Uterus (tissue), 4 donors: Measurements from ENCODE around the gene ZNF282. TPM values are rescaled to one million over a fixed set of nuclear protein-coding genes. Genes with fewer than 3 reads are reported as not detected.

Experiments used
- DNase-seq, 2 donors: peaks; one replicate each; pipeline ENCODE4 v3.0.0-alpha.2; 2019 to 2020
- H3K27ac ChIP-seq, 2 donors: fragments of 200-600 bp; sonication (generic); 1 replicate in 1 of 2; 2 replicates in 1 of 2; pipeline ENCODE4 v1.5.1; 2016 to 2018
- H3K27me3 ChIP-seq, 2 donors: fragments of 200-600 bp; sonication (generic); one replicate each; pipeline ENCODE4 v1.5.1; 2018 to 2019; ENCODE audit warnings: control low read depth in 1 of 2
- H3K36me3 ChIP-seq, 2 donors: fragments of 200-600 bp; sonication (generic); one replicate each; pipeline ENCODE4 v1.5.1; 2019; ENCODE audit warnings: control low read depth in 1 of 2
- H3K4me1 ChIP-seq, 2 donors: fragments of 200-600 bp; sonication (generic); one replicate each; pipeline ENCODE4 v1.5.1; 2018 to 2019; ENCODE audit warnings: control low read depth in 1 of 2
- H3K4me3 ChIP-seq, 2 donors: fragments of 200-600 bp; sonication (generic); 1 replicate in 1 of 2; 2 replicates in 1 of 2; pipeline ENCODE4 v1.5.1; 2018 to 2019; ENCODE audit warnings: mild to moderate bottlenecking in 1 of 2
- H3K9me3 ChIP-seq, 2 donors: fragments of 200-600 bp; sonication (generic); one replicate each; pipeline ENCODE4 v1.5.1; 2019; ENCODE audit warnings: control low read depth in 1 of 2
- POLR2A ChIP-seq, 2 donors: fragments of 450-650 bp; IDR thresholded peaks; one replicate each; pipeline ENCODE4 v1.6.1; 2016; ENCODE audit warnings: antibody characterized with exemption in 2 of 2, mild to moderate bottlenecking in 1 of 2, moderate library complexity in 1 of 2
- intact Hi-C: fragments of 100-400 bp; cut with DNase I; formaldehyde crosslinking; loops from one replicate; pipeline ENCODE4 v1.15.1; 2023; ENCODE audit warnings: low total_unique reads
- total RNA-seq, 4 donors: library from RNA; depleted of rRNA in 3 of 4; stranded (reverse); fragments of >200 nt in 3 of 4; gene quantifications; one replicate each; pipeline versions ENCODE4 v1.1.0 to v1.2.4, GENCODE V29; 2014 to 2023
- TF ChIP-seq, protein P1 (sequence below), 4 experiments: fragments of 200-600 bp in 2 of 4; fragments of 450-650 bp in 2 of 4; sonication (generic) in 2 of 4; IDR thresholded peaks; one replicate each; pipeline ENCODE4 v1.5.1; 2016 to 2019; ENCODE audit warnings: antibody characterized with exemption in 4 of 4, mild to moderate bottlenecking in 2 of 4, moderate library complexity in 1 of 4
- donor health status: DM: yes; HTN: yes; CAD: no.

Gene ZNF282
- total RNA-seq, 4 donors from 2014 or later, result 3.2 to 36.4 (median 24.1) TPM

DNA sequence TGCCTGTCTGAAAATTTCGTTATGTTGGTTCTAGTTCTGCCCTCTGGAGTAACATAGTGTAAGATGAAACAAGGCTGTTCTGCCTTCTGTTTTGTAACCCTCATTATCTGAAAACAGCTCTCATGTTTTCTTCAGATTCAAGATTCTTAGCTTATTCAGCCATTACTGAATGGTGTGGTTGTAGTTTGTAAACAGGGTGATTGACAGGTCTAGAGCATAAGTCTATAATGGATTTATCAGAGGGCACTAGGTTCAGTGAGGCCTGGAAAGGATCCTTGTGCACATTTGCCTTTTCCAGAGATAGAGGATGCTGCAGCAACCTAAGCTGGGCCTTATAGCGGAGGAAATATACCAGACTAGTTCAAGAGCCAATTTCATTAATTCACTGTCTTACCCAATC is 42.0 kb upstream of the ZNF282 start:
- no peak overlapping the region for H3K4me3 ChIP-seq
- no peak for DNase-seq
- TF ChIP-seq, protein P1, sequence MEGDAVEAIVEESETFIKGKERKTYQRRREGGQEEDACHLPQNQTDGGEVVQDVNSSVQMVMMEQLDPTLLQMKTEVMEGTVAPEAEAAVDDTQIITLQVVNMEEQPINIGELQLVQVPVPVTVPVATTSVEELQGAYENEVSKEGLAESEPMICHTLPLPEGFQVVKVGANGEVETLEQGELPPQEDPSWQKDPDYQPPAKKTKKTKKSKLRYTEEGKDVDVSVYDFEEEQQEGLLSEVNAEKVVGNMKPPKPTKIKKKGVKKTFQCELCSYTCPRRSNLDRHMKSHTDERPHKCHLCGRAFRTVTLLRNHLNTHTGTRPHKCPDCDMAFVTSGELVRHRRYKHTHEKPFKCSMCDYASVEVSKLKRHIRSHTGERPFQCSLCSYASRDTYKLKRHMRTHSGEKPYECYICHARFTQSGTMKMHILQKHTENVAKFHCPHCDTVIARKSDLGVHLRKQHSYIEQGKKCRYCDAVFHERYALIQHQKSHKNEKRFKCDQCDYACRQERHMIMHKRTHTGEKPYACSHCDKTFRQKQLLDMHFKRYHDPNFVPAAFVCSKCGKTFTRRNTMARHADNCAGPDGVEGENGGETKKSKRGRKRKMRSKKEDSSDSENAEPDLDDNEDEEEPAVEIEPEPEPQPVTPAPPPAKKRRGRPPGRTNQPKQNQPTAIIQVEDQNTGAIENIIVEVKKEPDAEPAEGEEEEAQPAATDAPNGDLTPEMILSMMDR (IDR thresholded peaks at IDR 0.05), result no peak
- no peak for TF ChIP-seq POLR2A (IDR thresholded peaks at IDR 0.05)
- no peak overlapping the region for H3K27ac ChIP-seq
- no peaks in the 10 kb centered on the region for H3K9me3 ChIP-seq
- intact Hi-C loops, result no loop called here
- no peaks in the 10 kb centered on the region for H3K27me3 ChIP-seq
- H3K36me3 ChIP-seq, result no peaks in the 10 kb centered on the region
- H3K4me1 ChIP-seq, result no peaks in the 10 kb centered on the region

DNA sequence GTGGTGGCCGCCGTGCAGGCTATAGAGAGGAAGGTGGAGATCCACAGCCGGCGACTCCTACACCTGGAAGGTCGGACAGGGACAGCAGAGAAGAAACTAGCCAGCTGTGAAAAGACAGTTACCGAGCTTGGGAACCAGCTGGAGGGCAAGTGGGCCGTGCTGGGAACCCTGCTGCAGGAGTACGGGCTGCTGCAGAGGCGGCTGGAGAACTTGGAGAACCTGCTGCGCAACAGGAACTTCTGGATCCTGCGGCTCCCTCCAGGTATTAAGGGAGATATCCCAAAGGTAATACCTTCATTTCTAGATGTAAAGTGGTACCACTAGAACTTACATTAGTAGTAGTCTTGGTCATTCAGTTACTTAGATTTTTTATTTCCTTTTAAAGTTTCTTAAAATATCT is 41.3 kb upstream of the ZNF282 start:
- H3K4me3 ChIP-seq, result no peak overlapping the region
- no peaks in the 10 kb centered on the region for H3K36me3 ChIP-seq
- no peaks in the 10 kb centered on the region for H3K9me3 ChIP-seq
- no peak for DNase-seq
- TF ChIP-seq, protein P1 (IDR thresholded peaks at IDR 0.05), result no peak
- no peak for TF ChIP-seq POLR2A (IDR thresholded peaks at IDR 0.05)
- H3K27ac ChIP-seq, result no peak overlapping the region
- intact Hi-C loops, result no loop called here
- no peaks in the 10 kb centered on the region for H3K4me1 ChIP-seq
- H3K27me3 ChIP-seq, result no peaks in the 10 kb centered on the region

DNA sequence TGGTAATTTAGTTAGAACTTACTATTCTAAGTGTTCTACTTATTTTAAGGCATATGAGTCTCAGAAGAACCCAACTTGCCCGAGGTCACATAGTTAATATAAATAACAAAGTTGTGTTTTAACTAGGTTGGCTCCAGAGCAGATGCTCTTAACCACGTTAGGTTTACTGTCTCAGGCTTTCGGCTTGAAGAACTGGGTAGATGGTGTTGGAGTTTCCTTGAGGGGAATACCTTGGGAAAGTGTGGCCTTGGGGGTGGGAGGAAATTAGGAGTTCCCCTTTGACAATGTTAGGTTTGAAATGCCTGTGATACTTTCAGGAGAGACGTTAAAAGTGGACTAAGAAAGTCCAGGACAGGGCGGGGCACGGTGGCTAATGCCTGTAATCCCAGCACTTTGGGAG is 38.4 kb upstream of the ZNF282 start:
- no peaks in the 10 kb centered on the region for H3K27me3 ChIP-seq
- no peaks in the 10 kb centered on the region for H3K9me3 ChIP-seq
- no peaks in the 10 kb centered on the region for H3K36me3 ChIP-seq
- no peak overlapping the region for H3K4me3 ChIP-seq
- TF ChIP-seq, protein P1 (IDR thresholded peaks at IDR 0.05), result no peak
- TF ChIP-seq POLR2A (IDR thresholded peaks at IDR 0.05), result no peak
- no peak for DNase-seq
- H3K27ac ChIP-seq, result no peak overlapping the region
- H3K4me1 ChIP-seq, result no peaks in the 10 kb centered on the region
- intact Hi-C loops, result no loop called here

DNA sequence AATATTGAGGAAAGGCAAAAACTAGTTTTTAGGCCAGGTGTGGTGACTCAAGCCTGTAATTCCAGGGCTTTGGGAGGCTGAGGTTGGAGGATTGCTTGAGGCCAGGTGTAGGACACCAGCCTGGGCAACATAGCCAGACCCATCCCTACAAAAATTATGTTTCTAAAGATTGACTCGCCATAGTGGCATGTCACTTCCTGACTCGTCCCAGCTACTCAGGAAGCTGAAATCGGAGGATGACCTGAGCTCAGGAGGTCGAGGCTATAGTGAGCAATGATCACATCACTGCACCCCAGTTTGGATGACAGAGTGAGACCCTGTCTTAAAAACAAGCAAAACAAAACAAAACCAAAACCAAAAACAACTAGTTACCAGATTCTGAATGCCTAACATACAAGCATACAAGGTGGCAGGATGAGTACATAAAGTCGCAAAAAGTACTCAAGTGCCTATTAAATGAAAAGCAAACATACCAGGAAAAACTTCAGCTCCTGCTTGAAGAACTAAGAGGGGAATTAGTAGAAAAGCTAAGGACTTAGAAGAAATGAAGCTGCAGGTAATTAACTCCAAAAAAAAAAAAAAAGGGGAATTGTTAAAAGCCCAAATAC is 34.0 kb upstream of the ZNF282 start:
- intact Hi-C loops, result no loop called here
- no peak overlapping the region for H3K27ac ChIP-seq
- no peaks in the 10 kb centered on the region for H3K4me1 ChIP-seq
- no peaks in the 10 kb centered on the region for H3K9me3 ChIP-seq
- H3K36me3 ChIP-seq, result no peaks in the 10 kb centered on the region
- TF ChIP-seq, protein P1 (IDR thresholded peaks at IDR 0.05), result no peak
- no peak for TF ChIP-seq POLR2A (IDR thresholded peaks at IDR 0.05)
- DNase-seq, result no peak
- H3K27me3 ChIP-seq, result no peaks in the 10 kb centered on the region
- no peak overlapping the region for H3K4me3 ChIP-seq

DNA sequence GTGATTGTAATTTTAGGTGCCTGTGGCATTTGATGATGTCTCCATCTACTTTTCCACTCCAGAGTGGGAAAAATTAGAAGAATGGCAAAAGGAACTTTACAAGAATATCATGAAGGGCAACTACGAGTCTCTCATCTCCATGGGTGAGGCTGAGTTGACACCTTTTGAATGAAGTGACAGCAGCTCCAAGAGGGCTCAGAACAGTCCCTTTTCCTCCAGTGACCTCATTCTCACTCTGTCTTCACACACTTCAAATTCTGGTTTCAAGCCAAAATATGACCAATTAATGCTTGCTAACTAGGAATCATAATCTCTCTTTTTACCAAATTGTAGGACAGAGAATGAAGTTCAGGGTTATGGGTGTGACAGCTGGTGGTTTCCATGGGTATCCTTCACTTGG is 29.2 kb upstream of the ZNF282 start:
- TF ChIP-seq, protein P1 (IDR thresholded peaks at IDR 0.05), result no peak
- no peak for TF ChIP-seq POLR2A (IDR thresholded peaks at IDR 0.05)
- intact Hi-C loops, result no loop called here
- Histone ChIP-seq H3K4me1 (no peaks in the 10 kb centered on the region), H3K27me3 (no peaks in the 10 kb centered on the region), H3K9me3 (no peaks in the 10 kb centered on the region), H3K4me3 (no peak overlapping the region), H3K27ac (no peak overlapping the region), H3K36me3 (no peaks in the 10 kb centered on the region)
- no peak for DNase-seq
